ENCODE results near the gene ITIH5. TPM values are rescaled to one million over a fixed set of nuclear protein-coding genes. Genes with fewer than 3 reads are reported as not detected.

Gene ITIH5
- total and polyA plus RNA-seq, 2 of the 8 experiments (the other 6 are each of a cell fraction or from before 2014, with no cell fraction given): 5.8 to 7.6 TPM

GRCh38 chr10:7525314-7526016 is 141.3 kb downstream of the ITIH5 start:
- no peak overlapping the region for H2BK120ac ChIP-seq (replicated peaks; ENCODE audit: low read depth, low read length)
- no peaks in the 10 kb centered on the region for H3K27me3 ChIP-seq (replicated peaks in 1 of 4; ENCODE audit: control insufficient read depth in 3 of 4, extremely low read depth in 1 of 4, insufficient read depth in 3 of 4, low read length in 3 of 4)
- H3K36me3 ChIP-seq (ENCODE audit: control insufficient read depth in 2 of 4, insufficient read depth in 4 of 4, low read length in 3 of 4): no peaks in the 10 kb centered on the region
- no peak overlapping the region for H3K9ac ChIP-seq (replicated peaks in 1 of 4; ENCODE audit: extremely low read depth in 1 of 4, low read depth in 3 of 4, low read length in 3 of 4)
- H3K4me3 ChIP-seq (ENCODE audit: extremely low read depth in 1 of 4, insufficient read depth in 2 of 4, low read depth in 3 of 4, low read length in 4 of 4): no peak overlapping the region
- no peak overlapping the region for H3K4ac ChIP-seq (replicated peaks; ENCODE audit: insufficient read length, low read depth, low read length)
- no peak overlapping the region; the same call in 1 of the 2 replicates for H4K8ac ChIP-seq (ENCODE audit: extremely low read depth, insufficient read depth, low read length)
- H3K79me2 ChIP-seq (ENCODE audit: control insufficient read depth in 1 of 2, insufficient read depth in 2 of 2, low read length in 2 of 2): no peaks in the 10 kb centered on the region
- H4K5ac ChIP-seq (ENCODE audit: insufficient read length, low read depth, low read length): no peak overlapping the region
- FAIRE-seq (peak; percentile 95), DNase-seq (ENCODE audit: low read depth in 1 of 2, low spot score in 2 of 2) (peak in 1 of 2 experiments; percentile 67)
- ChIA-PET POLR2A (ENCODE audit: partially characterized antibody) (interaction anchor here (0.8 kb wide), 1 partner anchor 110 kb away, joined by 3 read pairs; no protein-coding TSS in a partner anchor), CTCF (ENCODE audit: partially characterized antibody) (interaction anchor here (0.5 to 6.3 kb wide), 69 partner anchors 8 to 1787 kb away, joined by 3 to 88 read pairs (median 4); partner anchors contain the start of genes ATP5F1C, ITIH2, ITIH5 and KIN)
- H3K14ac ChIP-seq (ENCODE audit: insufficient read length): no peak overlapping the region
- H3K79me1 ChIP-seq (ENCODE audit: low read depth, low read length): no peaks in the 10 kb centered on the region
- no peak overlapping the region for H4K91ac ChIP-seq (replicated peaks; ENCODE audit: insufficient read length, low read length)
- peak overlapping the region; percentile 60; the same call in 1 of the 2 replicates for H2BK12ac ChIP-seq (ENCODE audit: low read depth, low read length)
- 0 out of 2 replicates have a peak overlapping the region, but pooled peaks have one; percentile 10 for H2BK15ac ChIP-seq (ENCODE audit: low read length)
- 55% methylated on average over 16 of the region's 16 CpGs; no CpG with 5 or more reads in 1 of the 2 experiments for WGBS, 2 experiments (ENCODE audit: extremely low coverage in 1 of 2, insufficient coverage in 1 of 2, insufficient read length in 1 of 2, insufficient replicate concordance in 2 of 2, low coverage in 1 of 2, low lambda C conversion rate in 2 of 2, missing lambda C conversion rate in 1 of 2)
- H3K4me2 ChIP-seq (ENCODE audit: insufficient read depth in 1 of 2, low read depth in 2 of 2, low read length in 2 of 2): no peak overlapping the region
- TF ChIP-seq MAFK (IDR thresholded peaks at IDR 0.05; ENCODE audit: low read depth, low read length) (0 out of 2 replicates have a peak, but pooled peaks have one; percentile 1), GABPA (IDR thresholded peaks at IDR 0.05; ENCODE audit: borderline replicate concordance, insufficient read depth, low read length) (no peak), CTCF (IDR thresholded peaks at IDR 0.05; ENCODE audit: control extremely low read depth in 1 of 3, insufficient read depth in 1 of 3, low read depth in 1 of 3, low read length in 3 of 3) (peak in 2 of 3 experiments; percentile 77 to 97; a peak in 3 of 4 replicates), EGR1 (IDR thresholded peaks at IDR 0.05; ENCODE audit: borderline replicate concordance, low read depth, low read length) (peak; percentile 84), RAD21 (IDR thresholded peaks at IDR 0.05 in 1 of 2, conservative IDR thresholded peaks at IDR 0.05 in 1 of 2; ENCODE audit: low read depth in 2 of 2, low read length in 2 of 2) (peak; percentile 96 to 97)
- no peaks in the 10 kb centered on the region; a peak in 1 of 7 replicates for H3K4me1 ChIP-seq (replicated peaks in 1 of 4; ENCODE audit: control insufficient read depth in 3 of 4, insufficient read depth in 4 of 4, low read length in 3 of 4)
- H3K23ac ChIP-seq (ENCODE audit: insufficient read length): no peak overlapping the region
- H3K18ac ChIP-seq (ENCODE audit: extremely low read depth, low read length): no peak overlapping the region
- no peaks in the 10 kb centered on the region for H4K20me1 ChIP-seq (replicated peaks in 1 of 2; ENCODE audit: control insufficient read depth in 1 of 2, insufficient read depth in 2 of 2, low read length in 2 of 2)
- no peaks in the 10 kb centered on the region for H3K9me3 ChIP-seq (ENCODE audit: insufficient read depth in 2 of 2, low read depth in 1 of 2, low read length in 1 of 2)
- H2AFZ ChIP-seq (ENCODE audit: low read length): no peak overlapping the region
- no peak overlapping the region for H3K56ac ChIP-seq (replicated peaks; ENCODE audit: insufficient read length, low read depth, low read length)
- no peak overlapping the region for H2AK5ac ChIP-seq (ENCODE audit: low read depth, low read length)
- H2BK5ac ChIP-seq (ENCODE audit: low read depth, low read length): no peak overlapping the region
- no peaks in the 10 kb centered on the region; the same call in 1 of the 2 replicates for H3K23me2 ChIP-seq (ENCODE audit: low read depth, low read length)
- no peak overlapping the region for H2BK20ac ChIP-seq (ENCODE audit: low read length)
- no peak overlapping the region for H3K27ac ChIP-seq (ENCODE audit: low read depth, low read length)

Data from H1 (cell line).